ENCODE measurements around the gene FAM177B. TPM values are rescaled to one million over a fixed set of nuclear protein-coding genes. Genes with fewer than 3 reads are reported as not detected.
"Not testable (repeated sequence)": the region's sequence is repeated elsewhere in the genome, so short reads cannot be mapped to it uniquely, and the experiment has no call there.

FAM177B gene
- total and polyA plus RNA-seq, 2 experiments from 2014 or later, result not detected

- Histone ChIP-seq H3K27ac (ENCODE audit: low read depth) (no peak overlapping the region), H2AFZ (no peak overlapping the region), H3K9me2 (ENCODE audit: insufficient read depth) (no peaks in the 10 kb centered on the region), H3K4me3 (no peak overlapping the region), H3K4me2 (no peak overlapping the region), H3K36me3 (ENCODE audit: insufficient read depth) (no peaks in the 10 kb centered on the region), H3K27me3 (ENCODE audit: insufficient read depth) (no peaks in the 10 kb centered on the region), H3K4me1 (ENCODE audit: insufficient read depth) (peaks cover 18% of the 10 kb centered on the region), H3F3A (replicated peaks; ENCODE audit: low read depth) (no peaks in the 10 kb centered on the region), H3K79me2 (replicated peaks; ENCODE audit: insufficient read depth) (no peaks in the 10 kb centered on the region), H4K20me1 (replicated peaks; ENCODE audit: insufficient read depth) (no peaks in the 10 kb centered on the region)
- DNase-seq (ENCODE audit: low spot score) (no peak), ATAC-seq (no peak)
- no peaks in the 10 kb centered on the region for H3K9me3 Mint-ChIP-seq
- H3K27me3 Mint-ChIP-seq (ENCODE audit: insufficient read depth, low read depth, poor library complexity), result peaks cover 3% of the 10 kb centered on the region
- H3K4me1 Mint-ChIP-seq, result peaks cover 10% of the 10 kb centered on the region
- no peak for TF ChIP-seq ZNF114 (CRISPR knock-in tag; IDR thresholded peaks at IDR 0.05)
- no peak for TF ChIP-seq NANOG (IDR thresholded peaks at IDR 0.05; ENCODE audit: borderline replicate concordance)
- no peak overlapping the region for H3K27ac Mint-ChIP-seq
- H3K4me3 Mint-ChIP-seq, result no peak overlapping the region
- H3K36me3 Mint-ChIP-seq (ENCODE audit: low read depth), result no peaks in the 10 kb centered on the region
Observed at GRCh38 chr1:222739929-222740328, 2.9 kb downstream of the FAM177B start.

DNA sequence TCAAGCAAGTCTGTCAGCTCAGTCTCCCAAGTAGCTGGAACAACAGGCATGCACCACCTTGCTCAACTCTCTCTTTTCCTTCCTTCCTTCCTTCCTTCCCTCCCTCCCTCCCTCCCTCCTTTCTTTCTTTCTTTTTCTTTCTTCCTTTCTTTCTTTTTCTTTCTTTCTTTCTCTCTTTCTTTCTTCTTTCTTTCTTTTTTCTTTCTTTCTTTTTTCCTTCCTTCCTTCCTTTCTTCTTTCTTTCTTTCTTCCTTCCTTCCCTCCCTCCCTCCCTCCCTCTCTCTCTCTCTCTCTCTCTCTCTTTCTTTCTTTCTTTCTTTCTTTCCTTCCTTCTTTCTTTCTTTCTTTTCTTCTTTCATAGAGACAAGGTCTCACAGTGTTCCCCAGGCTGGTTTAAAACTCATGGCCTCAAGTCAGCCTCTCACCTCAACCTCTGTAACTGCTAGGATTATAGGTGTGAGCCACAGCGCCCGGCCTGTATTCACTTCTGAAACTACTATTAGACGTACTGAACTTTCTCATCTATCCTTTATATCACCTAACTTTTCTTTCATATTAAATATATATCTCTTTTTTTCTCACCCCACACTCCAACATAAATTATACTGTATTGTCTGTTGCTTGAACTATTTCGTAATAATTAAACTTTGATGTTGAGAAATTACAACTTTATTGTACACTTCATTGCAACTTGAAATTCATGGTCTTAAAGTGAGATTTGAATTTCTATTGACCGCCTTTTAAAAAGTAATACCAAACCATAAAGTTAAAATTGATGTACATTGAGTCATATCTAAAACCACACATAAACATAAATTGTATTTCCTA is 4.8 kb downstream of the FAM177B start:
- H3K27me3 Mint-ChIP-seq (ENCODE audit: insufficient read depth, low read depth, poor library complexity); H3K36me3 Mint-ChIP-seq (ENCODE audit: low read depth); H3K4me3 ChIP-seq; H4K20me1 ChIP-seq (replicated peaks; ENCODE audit: insufficient read depth); DNase-seq (ENCODE audit: low spot score); H3K9me2 ChIP-seq (ENCODE audit: insufficient read depth); H3F3A ChIP-seq (replicated peaks; ENCODE audit: low read depth); H3K4me3 Mint-ChIP-seq; H2AFZ ChIP-seq; H3K27ac Mint-ChIP-seq; H3K36me3 ChIP-seq (ENCODE audit: insufficient read depth); H3K4me1 ChIP-seq (ENCODE audit: insufficient read depth); H3K4me2 ChIP-seq; H3K4me1 Mint-ChIP-seq; H3K27me3 ChIP-seq (ENCODE audit: insufficient read depth); H3K27ac ChIP-seq (ENCODE audit: low read depth); H3K79me2 ChIP-seq (replicated peaks; ENCODE audit: insufficient read depth); H3K9me3 Mint-ChIP-seq; ATAC-seq: not testable (repeated sequence)

DNA sequence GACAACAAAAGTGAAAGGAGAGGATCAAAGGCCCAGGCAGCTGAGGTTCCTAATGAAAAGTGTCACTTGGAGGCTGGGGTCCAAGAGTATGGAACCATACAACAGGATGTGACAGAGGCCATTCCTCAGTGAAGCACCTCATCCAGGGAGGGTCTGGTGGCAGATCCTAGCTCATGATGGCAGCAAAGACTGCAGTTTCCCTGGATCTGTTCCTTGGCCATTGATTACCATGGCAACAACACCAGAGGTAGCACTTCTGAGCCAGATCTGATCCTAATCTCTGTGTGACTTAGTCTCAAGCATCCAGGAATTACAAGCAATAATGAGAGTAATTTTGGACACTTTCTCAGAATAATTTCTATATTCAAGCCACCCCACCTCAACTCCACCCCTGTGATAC is 12.9 kb downstream of the FAM177B start:
- Histone ChIP-seq H3K79me2 (replicated peaks; ENCODE audit: insufficient read depth) (no peaks in the 10 kb centered on the region), H3K27me3 (ENCODE audit: insufficient read depth) (no peaks in the 10 kb centered on the region), H3K4me2 (no peak overlapping the region), H3K4me3 (no peak overlapping the region), H3F3A (replicated peaks; ENCODE audit: low read depth) (no peaks in the 10 kb centered on the region), H3K27ac (ENCODE audit: low read depth) (no peak overlapping the region), H3K9me2 (ENCODE audit: insufficient read depth) (0 out of 2 replicates have a peak, but pooled peaks cover 5% of the 10 kb centered on the region), H3K4me1 (ENCODE audit: insufficient read depth) (no peaks in the 10 kb centered on the region), H2AFZ (no peak overlapping the region), H3K36me3 (ENCODE audit: insufficient read depth) (no peaks in the 10 kb centered on the region), H4K20me1 (replicated peaks; ENCODE audit: insufficient read depth) (no peaks in the 10 kb centered on the region)
- Mint-ChIP-seq H3K27me3 (ENCODE audit: insufficient read depth, low read depth, poor library complexity) (no peaks in the 10 kb centered on the region), H3K4me3 (no peak overlapping the region), H3K9me3 (no peaks in the 10 kb centered on the region), H3K27ac (no peak overlapping the region), H3K4me1 (no peaks in the 10 kb centered on the region), H3K36me3 (ENCODE audit: low read depth) (no peaks in the 10 kb centered on the region)
- DNase-seq (ENCODE audit: low spot score), result peak; percentile 46
- peak; percentile 57 for ATAC-seq
- TF ChIP-seq CTCF (conservative IDR thresholded peaks at IDR 0.05; ENCODE audit: low read depth in 2 of 2) (peak; percentile 26 to 66; a peak in 3 of 4 replicates), NANOG (IDR thresholded peaks at IDR 0.05; ENCODE audit: borderline replicate concordance) (no peak)

All from GM23338 (cell line).